GM12874 (cell line): Measurements from ENCODE around the gene KCNK6.

Experiments
- CTCF ChIP-seq: IDR thresholded peaks from 2 replicates; pipeline ENCODE4 v1.5.1; 2011; ENCODE audit warnings: low read depth, mild to moderate bottlenecking, control low read depth, low read length, moderate library complexity; ENCODE audit not compliant: insufficient read depth

KCNK6 gene

GRCh38 chr19:38318660-38319059, 985 bp upstream of the KCNK6 start:
- TF ChIP-seq CTCF, result no peak

GRCh38 chr19:38320969-38321339, 1.3 kb downstream of the KCNK6 start:
- TF ChIP-seq CTCF, result no peak

- TF ChIP-seq CTCF, result no peak
Observed at GRCh38 chr19:38321646-38322196, 2.1 kb downstream of the KCNK6 start.

DNA sequence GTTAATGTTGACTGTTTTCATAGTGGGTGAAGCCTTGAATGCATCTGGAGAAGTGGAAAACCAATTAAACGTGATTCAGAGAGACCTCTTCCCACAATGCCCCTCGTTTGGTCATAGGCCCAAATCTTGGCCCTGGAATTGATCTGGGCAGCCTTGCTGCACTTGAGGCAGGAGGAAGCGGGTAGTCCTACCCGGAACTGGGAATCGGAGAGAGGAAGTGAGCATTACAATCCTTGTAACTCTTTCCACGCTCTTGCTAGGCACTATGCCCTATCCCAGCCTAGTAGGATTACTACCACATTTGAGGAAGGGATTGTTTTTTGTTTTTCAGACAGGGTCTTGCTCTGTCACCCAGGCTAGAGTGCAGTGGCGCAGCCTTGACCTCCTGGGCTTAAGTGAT, 3.6 kb downstream of the KCNK6 start:
- no peak for TF ChIP-seq CTCF

DNA sequence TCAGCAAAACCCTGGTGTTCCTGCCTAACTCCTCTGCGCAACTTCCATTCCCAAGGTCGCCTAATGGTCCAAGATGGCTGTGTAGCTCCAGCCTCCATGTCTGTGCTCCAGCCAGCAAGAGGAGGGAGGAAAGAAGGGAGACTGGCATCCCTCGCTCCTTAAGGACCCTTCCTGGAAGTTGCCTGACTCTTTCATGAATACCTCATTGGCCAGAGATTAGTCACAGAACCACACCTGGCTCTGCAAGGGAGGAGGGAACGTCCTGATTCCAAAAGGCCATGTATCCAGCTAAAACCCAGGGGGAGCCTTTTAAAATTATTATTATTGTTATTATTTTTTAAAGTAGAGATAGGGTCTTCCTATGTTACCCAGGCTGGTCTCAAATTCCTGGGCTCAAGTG, 4.8 kb downstream of the KCNK6 start:
- no peak for TF ChIP-seq CTCF

DNA sequence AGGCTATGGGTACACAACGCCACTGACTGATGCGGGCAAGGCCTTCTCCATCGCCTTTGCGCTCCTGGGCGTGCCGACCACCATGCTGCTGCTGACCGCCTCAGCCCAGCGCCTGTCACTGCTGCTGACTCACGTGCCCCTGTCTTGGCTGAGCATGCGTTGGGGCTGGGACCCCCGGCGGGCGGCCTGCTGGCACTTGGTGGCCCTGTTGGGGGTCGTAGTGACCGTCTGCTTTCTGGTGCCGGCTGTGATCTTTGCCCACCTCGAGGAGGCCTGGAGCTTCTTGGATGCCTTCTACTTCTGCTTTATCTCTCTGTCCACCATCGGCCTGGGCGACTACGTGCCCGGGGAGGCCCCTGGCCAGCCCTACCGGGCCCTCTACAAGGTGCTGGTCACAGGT, 6.9 kb downstream of the KCNK6 start:
- no peak for TF ChIP-seq CTCF

- no peak for TF ChIP-seq CTCF
Observed at GRCh38 chr19:38329651-38330050, 10.0 kb downstream of the KCNK6 start.

GRCh38 chr19:38331728-38332127, 12.1 kb downstream of the KCNK6 start:
- TF ChIP-seq CTCF, result no peak
